Measurements from ENCODE around the gene RAD52.

- no peak for TF ChIP-seq CTCF (IDR thresholded peaks at IDR 0.05)
- TF ChIP-seq POLR2A (IDR thresholded peaks at IDR 0.05): no peak
Measured at GRCh38 chr12:931060-931459, 18.4 kb downstream of the RAD52 start.

Measured in body of pancreas (tissue), 4 donors.